DMS153 treated with DMSO at 0.1 percent for 48 hours (cell line): ENCODE measurements around the gene PSD2.
A peak's percentile ranks its signal among the peaks of the same experiment; 100 is the strongest.

Experiments used
- DNase-seq: peaks from one replicate; lab custom pipeline; 2025; ENCODE audit not compliant: unreplicated experiment; lab: John Stamatoyannopoulos, UW

The PSD2 gene

GRCh38 chr5:139763280-139763929, 32.2 kb upstream of the PSD2 start:
- DNase-seq = no peak

- DNase-seq = no peak
These were observed 31.4 kb upstream of the PSD2 start for GRCh38 chr5:139763930-139764791.

- DNase-seq = no peak
These were observed 30.7 kb upstream of the PSD2 start for GRCh38 chr5:139764886-139765408.

- DNase-seq = no peak
These were observed 30.0 kb upstream of the PSD2 start for GRCh38 chr5:139765409-139766217.

- DNase-seq = no peak
These were observed 27.6 kb upstream of the PSD2 start for GRCh38 chr5:139767960-139768359.

GRCh38 chr5:139768807-139769465, 26.7 kb upstream of the PSD2 start:
- no peak for DNase-seq

GRCh38 chr5:139769477-139769876, 26.1 kb upstream of the PSD2 start:
- DNase-seq = no peak

- no peak for DNase-seq
These were observed 24.9 kb upstream of the PSD2 start for GRCh38 chr5:139770722-139771121.

GRCh38 chr5:139772089-139772791, 23.4 kb upstream of the PSD2 start:
- DNase-seq = no peak

- no peak for DNase-seq
These were observed 22.5 kb upstream of the PSD2 start for GRCh38 chr5:139772927-139773690.

GRCh38 chr5:139774980-139775661, 20.5 kb upstream of the PSD2 start:
- no peak for DNase-seq

- DNase-seq = no peak
These were observed 19.7 kb upstream of the PSD2 start for GRCh38 chr5:139775872-139776271.

- DNase-seq = no peak
These were observed 18.7 kb upstream of the PSD2 start for GRCh38 chr5:139776861-139777260.

- no peak for DNase-seq
These were observed 12.1 kb upstream of the PSD2 start for GRCh38 chr5:139783436-139783965.

- no peak for DNase-seq
These were observed 11.1 kb upstream of the PSD2 start for GRCh38 chr5:139784488-139784887.

- DNase-seq = no peak
These were observed 8.4 kb upstream of the PSD2 start for GRCh38 chr5:139787257-139787567.

- peak; percentile 4 for DNase-seq
These were observed 7.9 kb upstream of the PSD2 start for GRCh38 chr5:139787568-139788293.

GRCh38 chr5:139788294-139788910, 7.2 kb upstream of the PSD2 start:
- no peak for DNase-seq
